Esophagus squamous epithelium (tissue), 4 donors: Measurements from ENCODE around the gene CDK13.
"Not testable (repeated sequence)": the region's sequence is repeated elsewhere in the genome, so short reads cannot be mapped to it uniquely, and the experiment has no call there.

Experiments
- POLR2A ChIP-seq, 4 donors: fragments of 450-650 bp; IDR thresholded peaks; one replicate each; pipeline ENCODE4 v1.6.1; 2017; ENCODE audit warnings: antibody characterized with exemption in 4 of 4, mild to moderate bottlenecking in 4 of 4, moderate library complexity in 3 of 4
- TF ChIP-seq, protein P1 (sequence below), 6 experiments: fragments of 450-650 bp in 4 of 6; fragments of 200-600 bp in 2 of 6; sonication (generic) in 2 of 6; IDR thresholded peaks; one replicate each; pipeline ENCODE4 v1.5.1; 2016 to 2019; ENCODE audit warnings: antibody characterized with exemption in 6 of 6, mild to moderate bottlenecking in 4 of 6, moderate library complexity in 4 of 6

DNA sequence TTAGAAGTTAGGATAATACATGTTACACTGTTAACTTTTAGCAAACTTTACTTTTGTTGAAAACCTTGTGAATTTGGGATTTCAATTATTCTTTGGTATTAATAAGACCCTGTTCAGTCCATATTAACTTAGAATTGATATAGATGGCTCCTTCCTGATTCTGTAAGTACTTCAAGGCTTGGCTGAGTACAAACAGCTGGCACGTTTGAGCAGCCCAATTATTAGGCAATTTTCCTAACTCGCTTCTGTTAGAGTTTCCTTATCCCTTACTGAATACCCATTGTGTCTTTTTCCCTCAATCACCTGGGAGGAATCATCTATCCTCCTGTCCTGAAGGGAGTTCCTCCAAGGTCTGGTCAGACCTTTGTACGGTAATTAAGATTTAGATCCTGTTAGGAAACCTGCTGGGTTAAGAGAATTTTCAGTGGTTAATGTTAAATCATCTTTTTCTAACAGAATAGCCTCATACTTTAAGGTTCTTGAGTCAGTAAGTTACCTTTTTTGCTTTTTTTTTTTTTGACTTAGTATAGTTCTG is 195.6 kb downstream of the CDK13 start:
- not testable (repeated sequence) for TF ChIP-seq POLR2A (IDR thresholded peaks at IDR 0.05)
- TF ChIP-seq, protein P1, sequence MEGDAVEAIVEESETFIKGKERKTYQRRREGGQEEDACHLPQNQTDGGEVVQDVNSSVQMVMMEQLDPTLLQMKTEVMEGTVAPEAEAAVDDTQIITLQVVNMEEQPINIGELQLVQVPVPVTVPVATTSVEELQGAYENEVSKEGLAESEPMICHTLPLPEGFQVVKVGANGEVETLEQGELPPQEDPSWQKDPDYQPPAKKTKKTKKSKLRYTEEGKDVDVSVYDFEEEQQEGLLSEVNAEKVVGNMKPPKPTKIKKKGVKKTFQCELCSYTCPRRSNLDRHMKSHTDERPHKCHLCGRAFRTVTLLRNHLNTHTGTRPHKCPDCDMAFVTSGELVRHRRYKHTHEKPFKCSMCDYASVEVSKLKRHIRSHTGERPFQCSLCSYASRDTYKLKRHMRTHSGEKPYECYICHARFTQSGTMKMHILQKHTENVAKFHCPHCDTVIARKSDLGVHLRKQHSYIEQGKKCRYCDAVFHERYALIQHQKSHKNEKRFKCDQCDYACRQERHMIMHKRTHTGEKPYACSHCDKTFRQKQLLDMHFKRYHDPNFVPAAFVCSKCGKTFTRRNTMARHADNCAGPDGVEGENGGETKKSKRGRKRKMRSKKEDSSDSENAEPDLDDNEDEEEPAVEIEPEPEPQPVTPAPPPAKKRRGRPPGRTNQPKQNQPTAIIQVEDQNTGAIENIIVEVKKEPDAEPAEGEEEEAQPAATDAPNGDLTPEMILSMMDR (IDR thresholded peaks at IDR 0.05): not testable (repeated sequence)
